Uterine smooth muscle cell (primary cell): ENCODE results near the gene SRPK2. TPM values are rescaled to one million over a fixed set of nuclear protein-coding genes. Genes with fewer than 3 reads are reported as not detected.

Source experiments
- total RNA-seq: library from RNA; depleted of rRNA; stranded (reverse); fragments of >200 nt; gene quantifications from 2 replicates; pipeline ENCODE4 v1.2.3, GENCODE V29; 2014

Gene SRPK2
- 40.3 and 46.6 TPM in 2 replicates for total RNA-seq

GRCh38 chr7:105388356-105389087 lies at the start of gene SRPK2:
SRPK2 (minus strand) TSS chr7:105388921.

Other genes with a start within 250 kb of the SRPK2 start
- 15.1 and 23.9 TPM in 2 replicates for gene PUS7, start 133.3 kb upstream of the SRPK2 start, total RNA-seq
- gene RINT1, start 143.3 kb upstream of the SRPK2 start, total RNA-seq = 18.7 and 19.5 TPM in 2 replicates
- gene EFCAB10, start 192.6 kb upstream of the SRPK2 start, total RNA-seq = not detected in 2 replicates